Activated CD8-positive, alpha-beta memory T cell treated with anti-CD3 and anti-CD28 coated beads, Interleukin-2, amount 50 U/mL, for 1 hour (primary cell): ENCODE results near the gene SPSB1.

ENCODE experiments used
- DNase-seq: peaks from one replicate; pipeline ENCODE4 v3.0.0-alpha.2; 2020; ENCODE audit errors: extremely low read depth

SPSB1 gene

GRCh38 chr1:9319789-9320519, 27.3 kb downstream of the SPSB1 start:
- no peak for DNase-seq

- DNase-seq, result no peak
Observed at GRCh38 chr1:9320520-9321479, 28.1 kb downstream of the SPSB1 start.

- DNase-seq, result no peak
Observed at GRCh38 chr1:9321480-9321849, 28.8 kb downstream of the SPSB1 start.

- DNase-seq, result no peak
Observed at GRCh38 chr1:9321986-9322660, 29.4 kb downstream of the SPSB1 start.

- DNase-seq, result no peak
Observed at GRCh38 chr1:9322661-9323244, 30.1 kb downstream of the SPSB1 start.

GRCh38 chr1:9324246-9325096, 31.8 kb downstream of the SPSB1 start:
- DNase-seq, result no peak

GRCh38 chr1:9326596-9326995, 33.9 kb downstream of the SPSB1 start:
- DNase-seq, result no peak

- no peak for DNase-seq
Observed at GRCh38 chr1:9328201-9328600, 35.5 kb downstream of the SPSB1 start.

- no peak for DNase-seq
Observed at GRCh38 chr1:9328715-9329114, 36.0 kb downstream of the SPSB1 start.

- no peak for DNase-seq
Observed at GRCh38 chr1:9331016-9331415, 38.3 kb downstream of the SPSB1 start.

- DNase-seq, result no peak
Observed at GRCh38 chr1:9331558-9332346, 39.1 kb downstream of the SPSB1 start.

- no peak for DNase-seq
Observed at GRCh38 chr1:9332513-9333143, 39.9 kb downstream of the SPSB1 start.

GRCh38 chr1:9338397-9339246, 45.9 kb downstream of the SPSB1 start:
- DNase-seq, result no peak

GRCh38 chr1:9340172-9340854, 47.6 kb downstream of the SPSB1 start:
- no peak for DNase-seq

- DNase-seq, result no peak
Observed at GRCh38 chr1:9340864-9341263, 48.2 kb downstream of the SPSB1 start.

GRCh38 chr1:9341301-9341845, 48.7 kb downstream of the SPSB1 start:
- no peak for DNase-seq

GRCh38 chr1:9343269-9343668, 50.6 kb downstream of the SPSB1 start:
- no peak for DNase-seq
